Measurements from ENCODE around the gene DDRGK1. TPM values are rescaled to one million over a fixed set of nuclear protein-coding genes. Genes with fewer than 3 reads are reported as not detected.

Gene DDRGK1
- total RNA-seq, 1 experiment from 2014 or later, result 65.5 TPM

DNA sequence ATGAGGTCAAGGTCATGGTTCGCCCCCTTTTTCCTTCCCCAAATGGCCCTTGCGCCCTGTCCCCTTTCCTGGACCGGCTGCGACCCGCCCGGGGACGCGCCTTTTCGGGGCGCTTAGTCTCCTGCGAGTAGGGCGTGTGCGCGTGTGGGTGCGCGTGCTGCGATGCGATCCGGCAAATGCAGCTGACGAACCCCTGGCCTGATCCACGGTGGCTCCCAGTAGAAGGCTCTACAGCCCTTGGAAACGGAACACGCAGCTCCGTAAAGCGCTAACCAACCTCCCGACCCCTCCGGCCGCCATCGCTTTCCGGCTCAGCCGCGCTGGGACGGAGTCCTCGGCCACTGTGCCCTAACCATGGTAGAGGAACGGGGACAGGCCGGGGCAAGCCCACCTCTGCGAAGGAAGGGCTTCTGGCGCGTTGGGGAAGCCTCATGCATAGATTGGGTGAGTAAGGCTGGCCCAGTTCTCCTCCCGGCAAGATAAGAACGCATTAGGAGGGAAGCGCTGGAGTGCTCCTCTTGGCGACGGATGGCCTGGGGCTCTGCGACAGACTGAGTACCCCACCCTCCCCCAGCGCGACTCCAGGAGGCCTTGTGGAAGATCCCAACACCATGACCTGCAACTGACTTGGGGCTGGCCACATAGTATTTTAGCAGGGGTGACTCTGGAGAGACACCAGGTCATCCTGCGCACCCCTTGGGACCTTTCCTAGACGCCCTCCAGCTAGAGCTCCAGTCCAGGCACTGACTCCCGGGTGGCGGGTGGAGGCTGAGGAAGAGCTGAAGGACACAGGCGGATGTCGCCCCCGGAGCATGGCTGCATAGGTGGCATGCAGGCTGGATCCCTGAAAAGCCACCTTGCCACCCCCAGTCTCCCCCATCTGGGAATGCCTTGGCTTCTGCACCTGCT, 35.6 kb upstream of the DDRGK1 start:
- in situ Hi-C loops (cut with HindIII; ENCODE audit: low pct_unique_long_range_greater_than_20kb, low sequenced_read_pairs) (no loop called here), intact Hi-C loops (cut with micrococcal nuclease; ENCODE audit: unreplicated experiment) (no loop called here)
- DNase-seq (ENCODE audit: low read depth, low spot score), result no peak
- ChIA-PET CTCF (interaction anchor here (1.2 kb wide), 1 partner anchor 24 kb away, joined by 3 read pairs; no protein-coding TSS in a partner anchor), POLR2A (interaction anchor here (1.3 kb wide), 1 partner anchor 17 kb away, joined by 4 read pairs; no protein-coding TSS in a partner anchor)
- TF ChIP-seq, protein P1, sequence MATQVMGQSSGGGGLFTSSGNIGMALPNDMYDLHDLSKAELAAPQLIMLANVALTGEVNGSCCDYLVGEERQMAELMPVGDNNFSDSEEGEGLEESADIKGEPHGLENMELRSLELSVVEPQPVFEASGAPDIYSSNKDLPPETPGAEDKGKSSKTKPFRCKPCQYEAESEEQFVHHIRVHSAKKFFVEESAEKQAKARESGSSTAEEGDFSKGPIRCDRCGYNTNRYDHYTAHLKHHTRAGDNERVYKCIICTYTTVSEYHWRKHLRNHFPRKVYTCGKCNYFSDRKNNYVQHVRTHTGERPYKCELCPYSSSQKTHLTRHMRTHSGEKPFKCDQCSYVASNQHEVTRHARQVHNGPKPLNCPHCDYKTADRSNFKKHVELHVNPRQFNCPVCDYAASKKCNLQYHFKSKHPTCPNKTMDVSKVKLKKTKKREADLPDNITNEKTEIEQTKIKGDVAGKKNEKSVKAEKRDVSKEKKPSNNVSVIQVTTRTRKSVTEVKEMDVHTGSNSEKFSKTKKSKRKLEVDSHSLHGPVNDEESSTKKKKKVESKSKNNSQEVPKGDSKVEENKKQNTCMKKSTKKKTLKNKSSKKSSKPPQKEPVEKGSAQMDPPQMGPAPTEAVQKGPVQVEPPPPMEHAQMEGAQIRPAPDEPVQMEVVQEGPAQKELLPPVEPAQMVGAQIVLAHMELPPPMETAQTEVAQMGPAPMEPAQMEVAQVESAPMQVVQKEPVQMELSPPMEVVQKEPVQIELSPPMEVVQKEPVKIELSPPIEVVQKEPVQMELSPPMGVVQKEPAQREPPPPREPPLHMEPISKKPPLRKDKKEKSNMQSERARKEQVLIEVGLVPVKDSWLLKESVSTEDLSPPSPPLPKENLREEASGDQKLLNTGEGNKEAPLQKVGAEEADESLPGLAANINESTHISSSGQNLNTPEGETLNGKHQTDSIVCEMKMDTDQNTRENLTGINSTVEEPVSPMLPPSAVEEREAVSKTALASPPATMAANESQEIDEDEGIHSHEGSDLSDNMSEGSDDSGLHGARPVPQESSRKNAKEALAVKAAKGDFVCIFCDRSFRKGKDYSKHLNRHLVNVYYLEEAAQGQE (IDR thresholded peaks at IDR 0.05; ENCODE audit: insufficient read depth in 1 of 2, low read depth in 2 of 2, low read length in 1 of 2), result no peak
- TF ChIP-seq TCF7L2 (IDR thresholded peaks at IDR 0.05; ENCODE audit: low read depth, low read length) (no peak), SIN3A (IDR thresholded peaks at IDR 0.05; ENCODE audit: borderline replicate concordance, insufficient read depth, low read depth, low read length) (no peak), POLR2AphosphoS5 (IDR thresholded peaks at IDR 0.05; ENCODE audit: low read depth, low read length) (no peak)
- TF ChIP-seq, protein P2, sequence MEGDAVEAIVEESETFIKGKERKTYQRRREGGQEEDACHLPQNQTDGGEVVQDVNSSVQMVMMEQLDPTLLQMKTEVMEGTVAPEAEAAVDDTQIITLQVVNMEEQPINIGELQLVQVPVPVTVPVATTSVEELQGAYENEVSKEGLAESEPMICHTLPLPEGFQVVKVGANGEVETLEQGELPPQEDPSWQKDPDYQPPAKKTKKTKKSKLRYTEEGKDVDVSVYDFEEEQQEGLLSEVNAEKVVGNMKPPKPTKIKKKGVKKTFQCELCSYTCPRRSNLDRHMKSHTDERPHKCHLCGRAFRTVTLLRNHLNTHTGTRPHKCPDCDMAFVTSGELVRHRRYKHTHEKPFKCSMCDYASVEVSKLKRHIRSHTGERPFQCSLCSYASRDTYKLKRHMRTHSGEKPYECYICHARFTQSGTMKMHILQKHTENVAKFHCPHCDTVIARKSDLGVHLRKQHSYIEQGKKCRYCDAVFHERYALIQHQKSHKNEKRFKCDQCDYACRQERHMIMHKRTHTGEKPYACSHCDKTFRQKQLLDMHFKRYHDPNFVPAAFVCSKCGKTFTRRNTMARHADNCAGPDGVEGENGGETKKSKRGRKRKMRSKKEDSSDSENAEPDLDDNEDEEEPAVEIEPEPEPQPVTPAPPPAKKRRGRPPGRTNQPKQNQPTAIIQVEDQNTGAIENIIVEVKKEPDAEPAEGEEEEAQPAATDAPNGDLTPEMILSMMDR (IDR thresholded peaks at IDR 0.05), result no peak
- Histone ChIP-seq H3K36me3 (ENCODE audit: control insufficient read depth, insufficient read depth, low read length) (no peaks in the 10 kb centered on the region; the same call in 1 of the 2 replicates), H3K4me1 (ENCODE audit: control insufficient read depth, insufficient read depth, low read length) (peaks cover 23% of the 10 kb centered on the region), H3K4me3 (ENCODE audit: low read depth in 2 of 2, low read length in 2 of 2) (peak overlapping the region; percentile 70 to 85), H3K27me3 (ENCODE audit: control insufficient read depth, insufficient read depth, low read length) (no peaks in the 10 kb centered on the region), H3K27ac (ENCODE audit: low read length) (peak overlapping the region; percentile 55), H3K9me3 (ENCODE audit: control insufficient read depth, insufficient read depth, low read depth, low read length) (no peaks in the 10 kb centered on the region)
- TSS peak; percentile 65 for BruUV-seq (replicated peaks)
- no peak for ATAC-seq

DNA sequence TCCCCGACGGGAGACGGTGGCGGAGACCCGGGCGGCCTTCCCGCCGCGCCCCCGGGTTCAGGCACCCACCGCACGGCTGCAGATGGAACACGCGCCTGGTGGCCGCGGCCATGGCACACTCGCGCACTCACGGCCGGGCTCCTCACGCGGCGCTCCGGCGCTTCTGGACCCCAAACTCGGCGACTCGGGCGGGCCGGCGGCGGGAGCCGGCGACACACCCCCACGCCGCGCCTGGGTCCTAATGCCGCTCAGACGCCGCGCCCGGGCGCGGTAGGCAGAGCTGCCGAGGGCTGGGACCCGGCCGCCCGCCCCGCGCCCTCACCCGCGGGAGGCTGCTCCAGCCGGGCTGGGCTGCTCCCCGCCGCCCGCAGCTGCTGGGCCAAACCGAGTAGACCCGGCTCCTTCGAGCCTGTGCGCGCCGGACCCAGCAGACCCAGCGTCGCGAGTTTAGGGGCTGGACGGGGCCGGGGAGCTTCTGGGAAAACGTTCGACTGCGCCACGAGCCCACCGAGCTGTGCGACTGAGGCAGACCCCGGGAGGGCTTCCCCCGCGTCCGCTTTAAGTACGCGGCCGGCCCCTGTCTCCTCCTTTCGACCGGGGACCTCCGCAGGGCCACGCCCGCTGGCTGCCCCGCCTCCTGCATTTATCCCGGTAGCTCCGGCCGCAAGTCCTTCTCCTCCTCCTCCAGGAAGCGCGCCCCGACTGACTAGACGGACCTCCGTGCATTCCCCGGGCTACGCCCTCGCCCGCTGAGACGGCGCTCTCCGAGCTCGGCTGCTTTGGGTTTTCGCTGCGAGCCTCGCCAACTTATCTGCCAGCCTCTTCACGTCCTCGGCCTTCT, 34.8 kb upstream of the DDRGK1 start, which contains the start of gene SLC4A11:
TSS of gene SLC4A11 (minus strand) at position 165 of the 841 bp plus-strand sequence. CDS start at position 112, 53 bp downstream.
- Histone ChIP-seq H3K4me3 (ENCODE audit: low read depth in 2 of 2, low read length in 2 of 2) (peak within 1 kb of the TSS; percentile 70 to 85), H3K9me3 (ENCODE audit: control insufficient read depth, insufficient read depth, low read depth, low read length) (no peaks in the 10 kb centered on the region), H3K36me3 (ENCODE audit: control insufficient read depth, insufficient read depth, low read length) (no peaks in the 10 kb centered on the region; the same call in 1 of the 2 replicates), H3K27me3 (ENCODE audit: control insufficient read depth, insufficient read depth, low read length) (no peaks in the 10 kb centered on the region), H3K4me1 (ENCODE audit: control insufficient read depth, insufficient read depth, low read length) (peaks cover 23% of the 10 kb centered on the region), H3K27ac (ENCODE audit: low read length) (peak within 1 kb of the TSS; percentile 55)
- ATAC-seq (peak; percentile 80), DNase-seq (ENCODE audit: low read depth, low spot score) (no peak)
- BruUV-seq (replicated peaks), result no TSS peak
- TF ChIP-seq SIN3A (IDR thresholded peaks at IDR 0.05; ENCODE audit: borderline replicate concordance, insufficient read depth, low read depth, low read length) (peak; percentile 57; the same call in 1 of the 2 replicates), TCF7L2 (IDR thresholded peaks at IDR 0.05; ENCODE audit: low read depth, low read length) (no peak)
- TF ChIP-seq, protein P2 (IDR thresholded peaks at IDR 0.05), result no peak
- TF ChIP-seq, protein P1 (IDR thresholded peaks at IDR 0.05; ENCODE audit: insufficient read depth in 1 of 2, low read depth in 2 of 2, low read length in 1 of 2), result no peak
- ChIA-PET POLR2A (interaction anchor here (1.3 kb wide), 1 partner anchor 16 kb away, joined by 4 read pairs; no protein-coding TSS in a partner anchor), CTCF (interaction anchor here (0.6 to 1.2 kb wide), 2 partner anchors 16 to 25 kb away, joined by 3 to 8 read pairs; no protein-coding TSS in a partner anchor)
- intact Hi-C loops (cut with micrococcal nuclease; ENCODE audit: unreplicated experiment), result no loop called here
- in situ Hi-C loops (cut with HindIII; ENCODE audit: low pct_unique_long_range_greater_than_20kb, low sequenced_read_pairs), result no loop called here
